HG02852 (cell line): ENCODE data around the gene IKZF2.

Source experiments
- ATAC-seq: cut with Tn5 transposase; IDR thresholded peaks from one replicate; pipeline ENCODE4 v1.9.1; 2021; ENCODE audit warnings: mild to moderate bottlenecking, moderate library complexity; ENCODE audit not compliant: unreplicated experiment

Gene IKZF2

DNA sequence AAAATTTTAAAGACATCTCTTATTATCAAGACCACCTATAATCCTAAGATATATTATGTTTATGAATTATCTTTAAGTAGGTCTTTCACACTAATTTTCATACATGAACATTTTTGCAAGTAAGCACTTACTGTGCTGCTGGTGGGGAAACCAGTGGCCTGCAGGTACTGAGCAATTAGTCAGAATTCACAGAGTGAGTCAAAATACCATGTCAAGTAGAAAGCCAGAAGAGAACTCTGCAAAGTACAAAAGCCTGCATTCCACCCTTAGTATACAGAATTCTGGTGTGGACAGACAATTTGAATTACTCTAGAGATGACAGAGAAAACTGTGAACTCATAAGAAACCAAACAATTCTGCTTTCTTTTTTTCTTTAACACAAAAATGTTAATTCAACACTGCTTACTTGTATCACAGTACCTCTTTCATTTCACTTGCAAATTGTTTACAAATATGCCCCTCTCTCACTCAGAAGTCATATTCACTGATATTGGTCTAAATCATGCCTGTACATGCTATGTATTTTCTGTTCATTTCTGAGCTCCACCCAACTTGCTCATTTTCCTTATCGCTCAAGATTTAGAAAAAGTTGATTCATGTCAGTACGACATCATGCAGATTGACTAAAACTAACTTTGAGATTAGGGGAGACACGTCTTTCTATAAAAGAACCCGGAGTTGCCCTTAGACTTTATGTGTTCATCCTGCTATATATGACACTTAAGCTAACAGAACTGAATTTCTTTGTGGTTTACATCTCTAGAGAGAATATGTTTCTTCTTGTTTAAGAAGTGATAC is 182.9 kb downstream of the IKZF2 start:
- peak; percentile 71 for ATAC-seq

DNA sequence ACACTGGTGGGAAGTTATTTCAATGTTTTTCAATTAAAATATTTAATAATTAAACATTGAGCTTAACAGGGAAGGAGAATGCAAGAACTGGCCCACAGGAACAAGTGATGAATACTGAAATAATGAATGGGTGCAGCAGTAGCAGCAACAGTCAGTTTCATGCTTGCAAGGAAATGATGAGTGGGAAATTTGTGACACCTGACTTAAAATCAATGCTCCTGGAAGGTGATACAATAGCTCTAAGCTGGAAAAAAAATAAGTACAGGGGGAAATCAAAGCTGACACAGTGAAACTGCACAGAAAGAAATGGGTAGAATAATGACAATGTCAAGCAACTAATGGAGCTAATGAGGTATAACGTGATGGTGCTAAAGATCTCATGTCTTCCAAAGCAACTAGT is 184.5 kb downstream of the IKZF2 start:
- no peak for ATAC-seq

DNA sequence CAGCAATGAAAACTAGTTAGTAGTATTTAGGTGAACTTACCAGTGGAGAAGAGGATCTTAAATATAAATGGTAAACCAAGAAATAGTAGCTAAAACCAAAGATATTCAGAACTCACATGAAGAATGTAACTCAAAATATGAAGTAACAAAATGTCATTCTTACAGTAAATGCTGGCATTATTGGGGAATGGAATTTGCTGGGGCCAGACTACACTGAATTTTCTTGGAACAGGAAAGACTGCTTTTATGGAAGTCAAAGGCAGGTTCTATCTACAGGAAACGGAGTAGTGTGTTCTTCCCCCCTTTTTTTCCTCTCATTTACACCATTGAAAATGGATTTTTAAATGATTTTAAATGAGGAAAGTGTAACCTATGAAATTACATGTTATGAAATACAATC is 188.7 kb downstream of the IKZF2 start:
- no peak for ATAC-seq

DNA sequence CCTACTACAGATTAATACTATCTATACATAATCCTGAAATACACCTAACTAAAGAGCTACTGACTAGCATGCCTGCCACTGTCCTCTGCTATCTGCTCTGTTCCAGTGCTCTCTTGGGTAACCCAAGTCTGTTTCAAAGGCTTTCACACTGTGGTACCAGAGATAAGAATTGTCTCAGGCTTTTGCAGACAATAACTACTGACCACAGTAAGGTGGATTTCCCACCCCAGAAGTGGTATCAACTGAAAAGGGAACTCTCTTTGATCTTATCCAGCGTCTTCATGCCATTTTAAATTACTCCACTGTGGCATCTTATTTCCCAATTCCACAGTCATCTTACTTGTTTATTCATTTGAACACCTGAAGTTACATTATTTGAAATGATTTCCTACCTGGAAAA is 190.2 kb downstream of the IKZF2 start:
- ATAC-seq, result no peak

DNA sequence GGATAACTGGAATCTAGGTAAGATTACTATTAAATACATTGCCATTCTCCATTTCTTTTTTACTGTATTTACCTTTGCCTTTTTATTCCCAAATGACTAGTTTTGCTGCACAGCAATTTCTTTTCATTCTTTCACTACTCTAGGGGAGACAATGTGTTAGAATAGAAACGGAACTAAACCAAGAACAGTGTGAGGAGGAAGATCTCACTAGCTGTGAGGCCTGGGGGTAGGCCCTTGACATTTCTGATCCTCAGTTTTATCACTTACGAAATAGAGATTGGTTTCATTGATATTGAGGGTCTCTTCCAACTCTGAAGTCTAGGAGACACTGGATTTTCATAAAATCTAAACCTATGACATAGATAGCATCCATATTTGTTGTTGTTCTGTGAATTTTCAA is 191.1 kb downstream of the IKZF2 start:
- no peak for ATAC-seq

DNA sequence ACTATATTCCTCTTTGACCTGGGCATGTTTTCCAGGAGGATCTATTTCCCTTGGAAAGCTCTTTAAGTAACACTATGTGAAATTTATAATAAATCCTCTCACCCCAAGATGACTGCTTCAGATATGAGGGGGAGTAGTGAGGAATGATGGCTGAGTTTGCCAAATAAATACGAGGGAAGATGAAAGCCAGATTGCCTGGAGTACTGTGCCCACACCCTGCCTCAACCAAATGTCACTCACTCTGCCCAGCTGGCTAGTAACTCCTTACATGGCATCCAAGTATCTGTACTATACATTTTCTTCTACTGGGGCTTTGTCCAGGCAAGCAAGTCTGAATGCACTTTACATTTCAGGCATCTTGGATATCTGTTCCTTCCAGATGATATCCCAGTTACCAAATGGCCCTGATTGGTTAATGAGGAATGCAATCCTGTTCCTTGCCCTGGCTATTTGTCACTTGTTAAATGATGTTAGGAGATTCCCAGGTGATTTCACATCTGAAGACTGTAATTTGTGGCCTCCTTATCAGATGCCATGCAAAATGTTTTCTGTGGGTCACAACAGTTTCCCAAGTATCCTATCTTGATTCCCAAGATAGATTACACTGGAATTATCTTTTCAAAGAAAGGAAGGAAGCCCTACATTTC is 191.8 kb downstream of the IKZF2 start:
- ATAC-seq, result no peak

DNA sequence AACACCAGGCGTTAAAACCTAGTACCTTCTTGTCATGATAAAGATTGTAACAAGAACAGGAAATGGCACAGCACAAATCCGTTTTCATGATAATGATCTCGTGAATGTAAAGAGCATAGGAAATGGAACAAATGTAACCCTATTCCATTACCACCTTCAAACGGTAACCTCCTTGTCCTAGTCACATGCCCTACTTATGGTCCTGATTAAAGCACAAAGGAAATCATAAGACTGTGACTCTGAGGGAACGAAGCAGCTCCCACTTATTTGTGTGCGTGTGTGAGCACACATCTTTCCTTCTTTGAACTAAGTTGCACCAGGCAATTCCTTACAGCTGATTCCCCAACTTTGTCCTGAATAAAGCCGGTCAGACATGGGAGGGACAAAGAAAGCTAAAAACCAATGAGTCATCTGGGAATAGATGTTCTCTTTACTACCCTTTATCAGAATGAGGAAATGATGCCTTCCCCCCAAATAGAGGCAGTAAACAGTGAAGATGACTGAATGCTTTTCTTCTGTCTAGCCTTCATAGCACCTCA is 192.6 kb downstream of the IKZF2 start:
- no peak for ATAC-seq

DNA sequence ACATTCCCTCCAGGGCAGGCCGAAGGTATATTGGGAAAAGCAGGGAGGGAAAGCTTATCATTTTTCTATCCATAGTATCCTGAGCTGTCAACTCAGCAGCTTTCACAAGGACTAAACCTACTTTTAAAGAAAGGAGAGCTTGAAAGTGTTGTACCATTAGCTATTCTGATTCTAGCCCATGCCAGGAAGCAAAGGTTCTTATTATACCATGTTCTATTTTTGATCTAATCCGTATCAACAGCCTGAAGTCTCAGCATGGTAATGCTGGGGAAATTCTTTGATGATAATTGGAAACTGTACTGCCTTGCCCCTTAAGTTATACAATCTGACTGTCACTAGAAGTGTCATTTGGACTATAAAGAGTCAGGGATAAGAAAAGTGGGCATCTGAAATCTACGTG is 193.3 kb downstream of the IKZF2 start:
- no peak for ATAC-seq

DNA sequence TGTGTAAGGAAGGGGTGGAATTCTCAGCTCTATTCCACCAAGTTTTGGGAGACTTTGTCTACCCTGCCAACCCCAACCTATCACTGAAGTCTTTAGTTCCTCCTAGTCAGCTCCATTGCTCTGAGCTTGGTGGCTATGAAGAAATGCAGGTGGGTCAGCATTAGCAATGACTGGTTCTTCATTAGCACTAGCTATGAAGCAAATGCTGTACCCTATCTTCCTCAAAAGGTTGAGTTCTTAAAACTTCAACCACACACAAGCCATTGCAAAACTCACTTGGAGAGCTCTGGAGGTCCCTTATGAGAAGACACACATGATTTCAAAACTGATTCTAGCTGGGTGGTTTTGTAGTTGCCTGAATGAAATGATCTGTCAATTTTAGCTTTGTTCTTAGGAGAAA is 193.8 kb downstream of the IKZF2 start:
- no peak for ATAC-seq

DNA sequence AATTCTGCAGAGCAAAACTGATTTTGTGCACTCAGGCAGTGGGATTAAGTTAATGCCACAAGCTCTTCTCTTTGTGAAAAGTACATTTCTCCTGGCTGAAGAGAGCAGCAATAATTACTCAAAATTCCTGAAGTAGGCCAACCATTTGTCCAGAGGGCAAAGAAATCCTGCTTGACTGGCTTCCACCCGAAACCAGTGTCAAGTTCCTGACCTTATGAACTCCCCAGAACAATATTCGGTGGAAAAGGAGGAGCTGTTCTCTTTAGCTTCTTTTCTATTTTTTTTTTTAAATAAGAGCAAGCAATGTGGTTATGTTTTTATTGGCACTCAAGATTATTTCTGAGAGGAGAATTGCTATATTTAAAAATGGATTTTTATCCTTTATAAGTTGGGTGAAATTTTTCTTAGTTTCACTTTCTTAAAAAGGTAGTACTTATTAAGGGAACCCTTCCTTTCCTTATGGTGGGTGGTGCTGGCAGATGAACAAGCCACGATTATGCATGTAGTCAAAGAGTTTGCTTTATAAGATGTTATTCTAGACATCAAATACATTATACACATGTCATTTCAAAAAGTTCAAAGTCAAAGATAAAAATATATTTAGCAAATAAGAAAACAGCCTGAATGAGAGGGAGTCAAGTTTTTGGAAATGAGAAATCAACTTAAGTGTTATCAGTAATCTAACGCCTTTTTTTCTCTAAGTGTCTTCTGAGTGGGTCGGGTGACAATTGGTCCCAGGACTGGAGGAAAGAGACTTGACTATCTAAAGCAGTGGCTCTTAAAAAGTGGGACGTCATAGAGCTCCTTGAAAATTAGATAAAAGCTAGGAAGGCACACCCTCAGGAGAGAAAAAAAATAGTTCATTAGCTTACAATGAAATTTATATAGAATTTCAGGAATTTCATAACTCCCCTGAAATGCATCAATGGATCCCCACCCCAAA is 194.5 kb downstream of the IKZF2 start:
- ATAC-seq, result no peak

DNA sequence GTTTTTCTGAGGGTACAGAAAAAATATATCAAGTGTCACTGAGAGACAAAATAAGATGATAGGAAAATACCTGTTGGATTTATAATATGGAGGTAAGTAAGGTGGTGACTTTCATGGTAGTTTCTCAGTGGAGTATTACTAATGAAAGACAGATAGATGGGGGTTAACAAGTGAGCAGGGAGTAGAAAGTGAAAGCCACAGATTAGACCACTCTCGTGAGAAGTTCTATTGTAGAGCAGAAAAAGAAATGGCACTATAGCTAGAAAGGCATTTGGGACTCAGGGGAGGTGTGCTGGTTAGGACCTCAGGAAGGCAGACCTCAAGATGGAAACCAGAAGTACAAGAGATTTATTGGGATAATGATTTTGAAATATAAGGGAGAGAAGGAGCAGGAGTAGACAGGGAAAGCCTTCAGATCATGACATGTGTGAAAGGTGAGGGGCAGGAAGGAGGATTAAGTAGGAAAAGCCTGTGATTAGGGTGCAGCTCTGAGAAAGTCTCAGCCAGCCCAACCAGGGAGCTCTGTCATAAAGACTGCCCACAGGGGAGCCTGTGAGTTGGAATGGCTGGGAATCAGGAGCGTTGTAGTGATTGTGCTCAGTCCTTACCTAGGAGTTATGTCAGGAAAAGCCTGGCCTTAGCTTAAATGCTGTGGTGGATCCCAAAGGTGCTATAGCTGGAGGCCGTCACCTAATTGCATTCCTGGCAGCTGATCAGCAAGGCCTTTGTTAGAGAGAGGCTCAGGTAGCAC is 198.1 kb downstream of the IKZF2 start:
- peak; percentile 90 for ATAC-seq

DNA sequence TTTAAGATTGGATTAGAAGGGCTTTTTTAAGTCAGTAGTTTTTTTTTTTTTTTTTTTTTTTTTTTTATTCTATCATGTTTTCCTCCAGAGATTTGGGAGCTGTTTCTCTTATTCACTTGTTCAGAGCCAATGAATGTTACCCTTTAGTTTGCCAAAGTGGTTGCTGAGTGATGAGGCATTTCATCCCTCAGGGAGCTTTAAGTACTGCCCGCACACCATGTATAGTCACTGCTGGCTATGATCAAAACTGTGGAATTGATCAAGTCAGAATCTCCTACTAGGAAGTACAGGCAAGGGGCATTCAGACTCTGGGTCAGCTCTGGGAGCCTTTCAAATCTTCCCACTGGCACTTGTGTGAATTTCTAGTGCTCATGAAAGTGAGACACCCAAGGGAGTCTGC is 201.6 kb downstream of the IKZF2 start:
- ATAC-seq, result no peak
